Activated CD4-positive, alpha-beta T cell treated with anti-CD3 and anti-CD28 coated beads, Interleukin-2, amount 10 ng/mL, durations not matched to agents 7 days and 5 days (primary cell): ENCODE measurements around the gene GRHL1. TPM values are rescaled to one million over a fixed set of nuclear protein-coding genes. Genes with fewer than 3 reads are reported as not detected.
"Not testable (repeated sequence)": the region's sequence is repeated elsewhere in the genome, so short reads cannot be mapped to it uniquely, and the experiment has no call there.

ENCODE experiments used
- CTCF ChIA-PET: fragments of 350-600 bp; sonication (Branson Sonifier 250); formaldehyde crosslinking; loops from one replicate; lab custom pipeline; 2021; ENCODE audit warnings: antibody characterized with exemption; lab: Charles Lee
- POLR2A ChIA-PET: fragments of 350-600 bp; sonication (Branson Sonifier 250); formaldehyde crosslinking; loops from one replicate; lab custom pipeline; 2021; ENCODE audit warnings: antibody characterized with exemption; lab: Charles Lee
- DNase-seq: peaks from one replicate; pipeline ENCODE4 v3.0.0-alpha.2; 2020
- H3K27ac Mint-ChIP-seq: one replicate; pipeline ENCODE4 v1.8.0; 2021; ENCODE audit warnings: mild to moderate bottlenecking, moderate library complexity, mixed read lengths
- H3K27me3 Mint-ChIP-seq: one replicate; pipeline ENCODE4 v1.8.0; 2021; ENCODE audit warnings: mixed read lengths
- H3K36me3 Mint-ChIP-seq: one replicate; pipeline ENCODE4 v1.8.0; 2021; ENCODE audit warnings: low read depth, mixed read lengths
- H3K4me1 Mint-ChIP-seq: one replicate; pipeline ENCODE4 v1.8.0; 2021; ENCODE audit warnings: mixed read lengths
- H3K4me3 Mint-ChIP-seq: one replicate; pipeline ENCODE4 v1.8.0; 2021; ENCODE audit warnings: mild to moderate bottlenecking, moderate library complexity, mixed read lengths
- H3K9me3 Mint-ChIP-seq: one replicate; pipeline ENCODE4 v1.8.0; 2021; ENCODE audit warnings: mixed read lengths
- total RNA-seq, 2 experiments: library from RNA; stranded (reverse); gene quantifications; one replicate each; pipeline ENCODE4 v1.2.3, GENCODE V29; 2021

Gene GRHL1
- under 1 TPM; 0.25 to 0.27 TPM for total RNA-seq

- ChIA-PET POLR2A (no interaction called here), CTCF (interaction anchor here (1.0 kb wide), 1 partner anchor 12 kb away, joined by 3 read pairs; no protein-coding TSS in a partner anchor)
- no peaks in the 10 kb centered on the region for H3K9me3 Mint-ChIP-seq
- DNase-seq = peak; percentile 91
- H3K4me1 Mint-ChIP-seq = peaks cover 11% of the 10 kb centered on the region
- H3K36me3 Mint-ChIP-seq = no peaks in the 10 kb centered on the region
- H3K27ac Mint-ChIP-seq = no peak within 1 kb of the TSS
- peaks cover 53% of the 10 kb centered on the region for H3K27me3 Mint-ChIP-seq
- peak within 1 kb of the TSS; percentile 77 for H3K4me3 Mint-ChIP-seq
Measured at GRCh38 chr2:9951522-9952285, at the start of gene GRHL1. TSS of gene GRHL1 (plus strand) at chr2:9951693. CDS start at chr2:9951834, 141 bp downstream.

GRCh38 chr2:9905413-9905812 lies 46.1 kb upstream of the GRHL1 start:
- Mint-ChIP-seq H3K27ac (no peak overlapping the region), H3K27me3 (no peaks in the 10 kb centered on the region), H3K4me3 (no peak overlapping the region), H3K36me3 (peaks cover 18% of the 10 kb centered on the region), H3K9me3 (no peaks in the 10 kb centered on the region), H3K4me1 (peaks cover 3% of the 10 kb centered on the region)
- ChIA-PET POLR2A (no interaction called here), CTCF (no interaction called here)
- DNase-seq = no peak

GRCh38 chr2:9907402-9907801 lies 44.1 kb upstream of the GRHL1 start:
- ChIA-PET POLR2A (no interaction called here), CTCF (no interaction called here)
- Mint-ChIP-seq H3K27ac (no peak overlapping the region), H3K4me3 (no peak overlapping the region), H3K9me3 (no peaks in the 10 kb centered on the region), H3K36me3 (peaks cover 24% of the 10 kb centered on the region), H3K27me3 (no peaks in the 10 kb centered on the region), H3K4me1 (peaks cover 3% of the 10 kb centered on the region)
- no peak for DNase-seq

DNA sequence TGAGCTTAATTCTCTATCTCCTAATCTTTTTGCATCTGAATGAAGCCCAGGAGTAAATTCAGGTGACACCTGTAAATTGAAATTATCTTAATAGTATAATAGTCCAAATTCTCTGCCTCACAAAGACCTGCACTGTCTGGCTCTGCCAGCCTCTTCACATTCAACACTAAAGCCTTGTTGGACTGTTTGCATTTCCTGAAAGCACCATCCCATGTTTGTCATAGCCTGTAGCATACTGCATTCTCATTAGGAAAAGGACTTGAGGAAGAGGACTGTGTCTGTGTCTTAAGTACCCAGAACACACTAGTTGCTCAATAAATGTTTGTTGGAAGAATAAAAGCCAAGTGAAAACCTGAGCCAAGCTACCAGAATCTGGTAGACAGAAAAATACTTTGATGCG lies 42.9 kb upstream of the GRHL1 start:
- H3K36me3 Mint-ChIP-seq = peaks cover 30% of the 10 kb centered on the region
- no peaks in the 10 kb centered on the region for H3K27me3 Mint-ChIP-seq
- DNase-seq = no peak
- POLR2A ChIA-PET = no interaction called here
- no peak overlapping the region for H3K27ac Mint-ChIP-seq
- no peaks in the 10 kb centered on the region for H3K9me3 Mint-ChIP-seq
- H3K4me3 Mint-ChIP-seq = no peak overlapping the region
- CTCF ChIA-PET = no interaction called here
- H3K4me1 Mint-ChIP-seq = peaks cover 5% of the 10 kb centered on the region

DNA sequence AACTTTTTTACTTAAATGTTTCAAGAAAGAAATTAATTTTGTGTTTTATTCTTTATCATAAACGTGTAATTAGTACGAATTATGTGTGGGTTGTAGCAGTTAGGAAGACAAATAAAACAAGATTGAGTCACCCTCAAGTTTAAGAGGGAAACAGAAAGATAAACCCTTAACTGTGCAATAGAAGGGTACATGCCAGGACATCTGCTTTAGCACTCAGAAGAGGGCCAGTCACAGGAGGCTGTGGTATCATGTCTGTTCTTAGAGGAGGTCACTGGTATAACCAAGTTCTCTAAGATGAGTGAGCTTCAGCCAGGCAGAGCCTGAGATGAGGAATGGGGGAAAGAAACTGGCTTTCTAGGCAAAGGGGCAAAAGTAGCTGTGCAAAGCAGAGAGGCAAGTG lies 42.4 kb upstream of the GRHL1 start:
- Mint-ChIP-seq H3K4me1 (peaks cover 7% of the 10 kb centered on the region), H3K9me3 (no peaks in the 10 kb centered on the region), H3K36me3 (peaks cover 35% of the 10 kb centered on the region), H3K27ac (no peak overlapping the region), H3K27me3 (no peaks in the 10 kb centered on the region), H3K4me3 (no peak overlapping the region)
- CTCF ChIA-PET = interaction anchor here (0.6 to 0.9 kb wide), 2 partner anchors 27 to 54 kb away, joined by 3 read pairs; no protein-coding TSS in a partner anchor
- POLR2A ChIA-PET = no interaction called here
- DNase-seq = no peak

DNA sequence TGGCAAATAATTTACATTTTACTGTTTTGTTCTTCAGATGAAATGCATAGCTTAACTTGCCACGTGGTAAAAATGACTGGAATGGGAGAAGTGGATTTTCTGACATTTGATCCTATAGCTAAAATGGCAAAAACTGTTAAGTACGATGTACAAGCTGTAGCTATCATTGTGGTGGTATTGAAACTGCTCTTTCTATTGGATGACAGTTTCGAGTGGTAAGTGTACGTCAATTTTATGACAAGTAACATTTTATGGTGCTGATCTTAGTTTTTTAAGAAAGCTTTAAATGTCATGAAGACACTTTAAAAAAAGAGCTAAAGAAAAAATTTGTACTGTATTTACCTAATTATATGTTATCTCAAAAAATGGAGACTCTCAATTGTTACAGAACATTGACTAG lies 40.8 kb upstream of the GRHL1 start:
- H3K27me3 Mint-ChIP-seq = no peaks in the 10 kb centered on the region
- peaks cover 36% of the 10 kb centered on the region for H3K36me3 Mint-ChIP-seq
- no peak for DNase-seq
- H3K4me1 Mint-ChIP-seq = peaks cover 10% of the 10 kb centered on the region
- CTCF ChIA-PET = interaction anchor here (0.7 kb wide), 1 partner anchor 19 kb away, joined by 3 read pairs; no protein-coding TSS in a partner anchor
- no peaks in the 10 kb centered on the region for H3K9me3 Mint-ChIP-seq
- H3K4me3 Mint-ChIP-seq = no peak overlapping the region
- POLR2A ChIA-PET = no interaction called here
- no peak overlapping the region for H3K27ac Mint-ChIP-seq

DNA sequence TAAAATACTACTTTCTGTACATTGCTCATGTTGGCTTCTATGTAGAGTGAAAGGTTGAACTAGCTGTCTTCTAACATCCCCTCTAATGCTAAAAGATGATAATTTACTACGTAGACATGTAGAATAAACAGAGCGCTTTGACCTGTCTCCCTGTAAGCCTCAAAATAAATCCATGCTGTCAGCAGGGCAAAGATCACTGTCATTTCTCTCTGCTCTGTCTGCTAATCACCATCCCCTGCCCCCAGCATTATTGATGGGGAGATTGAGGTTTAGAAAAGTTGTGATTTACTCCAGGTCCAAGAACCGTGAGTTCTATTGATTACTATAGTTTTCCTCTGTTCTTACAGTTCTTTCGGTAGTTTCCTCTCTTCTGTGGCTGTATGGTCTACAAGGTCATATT lies 39.0 kb upstream of the GRHL1 start:
- Mint-ChIP-seq H3K27ac (no peak overlapping the region), H3K4me3 (no peak overlapping the region), H3K4me1 (peaks cover 10% of the 10 kb centered on the region), H3K36me3 (peaks cover 32% of the 10 kb centered on the region), H3K27me3 (no peaks in the 10 kb centered on the region), H3K9me3 (no peaks in the 10 kb centered on the region)
- CTCF ChIA-PET = interaction anchor here (1.3 kb wide), 1 partner anchor 19 kb away, joined by 3 read pairs; no protein-coding TSS in a partner anchor
- DNase-seq = no peak
- POLR2A ChIA-PET = no interaction called here

GRCh38 chr2:9914384-9915065 lies 37.0 kb upstream of the GRHL1 start:
- peaks cover 6% of the 10 kb centered on the region for H3K4me1 Mint-ChIP-seq
- H3K27ac Mint-ChIP-seq = no peak overlapping the region
- ChIA-PET POLR2A (interaction anchor here (0.6 kb wide), 1 partner anchor 19 kb away, joined by 3 read pairs; no protein-coding TSS in a partner anchor), CTCF (interaction anchor here (0.5 to 1.8 kb wide), 4 partner anchors 13 to 115 kb away, joined by 3 to 5 read pairs (median 4); no protein-coding TSS in a partner anchor)
- H3K36me3 Mint-ChIP-seq = peaks cover 32% of the 10 kb centered on the region
- H3K27me3 Mint-ChIP-seq = no peaks in the 10 kb centered on the region
- no peaks in the 10 kb centered on the region for H3K9me3 Mint-ChIP-seq
- peak; percentile 18 for DNase-seq
- H3K4me3 Mint-ChIP-seq = no peak overlapping the region

GRCh38 chr2:9918275-9918674 lies 33.2 kb upstream of the GRHL1 start:
- Mint-ChIP-seq H3K9me3 (no peaks in the 10 kb centered on the region), H3K4me3 (no peak overlapping the region), H3K4me1 (peaks cover 6% of the 10 kb centered on the region), H3K27me3 (no peaks in the 10 kb centered on the region), H3K27ac (no peak overlapping the region), H3K36me3 (peaks cover 40% of the 10 kb centered on the region)
- DNase-seq = no peak
- POLR2A ChIA-PET = no interaction called here
- CTCF ChIA-PET = interaction anchor here (0.8 kb wide), 1 partner anchor 12 kb away, joined by 3 read pairs; no protein-coding TSS in a partner anchor

DNA sequence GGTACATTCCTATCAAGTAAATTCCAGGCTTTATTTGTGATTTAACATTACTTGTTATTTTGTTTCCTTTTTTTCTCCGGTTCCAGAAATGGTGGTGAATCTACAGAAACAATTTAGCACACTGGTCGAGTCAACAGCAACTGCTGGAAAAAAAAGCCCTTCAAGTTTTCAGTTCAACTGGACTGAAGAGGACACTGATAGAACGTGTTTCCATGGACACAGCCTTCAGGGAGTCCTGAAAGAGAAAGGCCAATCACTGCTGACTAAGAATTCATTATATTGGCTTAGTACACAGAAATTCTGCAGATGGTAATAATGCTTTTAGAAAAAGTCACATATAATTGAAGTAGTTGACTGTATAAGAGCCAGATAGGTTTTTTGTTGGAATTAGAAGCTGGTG lies 32.0 kb upstream of the GRHL1 start:
- H3K4me1 Mint-ChIP-seq = no peaks in the 10 kb centered on the region
- no peak overlapping the region for H3K4me3 Mint-ChIP-seq
- no peak overlapping the region for H3K27ac Mint-ChIP-seq
- POLR2A ChIA-PET = no interaction called here
- H3K9me3 Mint-ChIP-seq = no peaks in the 10 kb centered on the region
- no peaks in the 10 kb centered on the region for H3K27me3 Mint-ChIP-seq
- CTCF ChIA-PET = interaction anchor here (0.6 kb wide), 1 partner anchor 24 kb away, joined by 3 read pairs; no protein-coding TSS in a partner anchor
- H3K36me3 Mint-ChIP-seq = peaks cover 34% of the 10 kb centered on the region
- no peak for DNase-seq

DNA sequence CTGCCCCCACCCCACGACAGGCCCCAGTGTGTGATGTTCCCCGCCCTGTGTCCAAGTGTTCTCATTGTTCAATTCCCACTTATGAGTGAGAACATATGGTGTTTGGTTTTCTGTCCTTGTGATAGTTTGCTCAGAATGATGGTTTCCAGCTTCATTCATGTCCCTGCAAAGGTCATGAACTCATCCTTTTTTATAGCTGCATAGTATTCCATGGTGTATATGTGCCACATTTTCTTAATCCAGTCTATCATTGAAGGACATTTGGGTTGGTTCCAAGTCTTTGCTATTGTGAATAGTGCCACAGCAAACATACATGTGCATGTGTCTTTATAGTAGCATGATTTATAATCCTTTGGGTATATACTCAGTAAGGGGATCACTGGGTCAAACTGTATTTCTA lies 24.5 kb upstream of the GRHL1 start:
- not testable (repeated sequence) for H3K4me3 Mint-ChIP-seq

DNA sequence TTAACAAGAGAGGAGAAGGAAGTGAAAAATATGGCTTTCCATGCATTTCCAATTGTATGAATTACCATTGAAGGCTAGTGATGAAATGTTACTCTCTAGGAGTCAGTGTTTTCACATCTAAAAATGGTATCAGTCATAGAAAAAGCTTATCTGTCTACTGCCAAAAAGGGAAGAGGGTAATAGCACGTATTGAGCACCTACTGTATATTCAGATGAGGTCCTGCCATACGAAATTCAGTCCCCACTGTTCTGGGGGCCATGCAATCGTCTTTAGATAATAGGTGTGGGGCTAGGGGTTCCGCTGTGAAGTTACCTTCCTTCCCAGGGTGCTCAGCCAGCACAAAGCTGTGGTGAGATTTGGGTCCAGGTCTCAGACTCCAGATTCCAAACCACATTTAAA lies 14.2 kb upstream of the GRHL1 start:
- Mint-ChIP-seq H3K27me3 (no peaks in the 10 kb centered on the region), H3K27ac (no peak overlapping the region), H3K36me3 (peaks cover 13% of the 10 kb centered on the region), H3K4me1 (no peaks in the 10 kb centered on the region), H3K4me3 (no peak overlapping the region), H3K9me3 (no peaks in the 10 kb centered on the region)
- CTCF ChIA-PET = interaction anchor here (0.5 kb wide), 1 partner anchor 716 kb away, joined by 3 read pairs; no protein-coding TSS in a partner anchor
- no peak for DNase-seq
- POLR2A ChIA-PET = no interaction called here

More for the DNA sequence above, 24.5 kb upstream of the GRHL1 start:
- DNase-seq, CTCF ChIA-PET, POLR2A ChIA-PET, H3K9me3 Mint-ChIP-seq, H3K27ac Mint-ChIP-seq, H3K4me1 Mint-ChIP-seq, H3K27me3 Mint-ChIP-seq: not testable (repeated sequence)
- H3K36me3 Mint-ChIP-seq = peaks cover 58% of the 10 kb centered on the region

DNA sequence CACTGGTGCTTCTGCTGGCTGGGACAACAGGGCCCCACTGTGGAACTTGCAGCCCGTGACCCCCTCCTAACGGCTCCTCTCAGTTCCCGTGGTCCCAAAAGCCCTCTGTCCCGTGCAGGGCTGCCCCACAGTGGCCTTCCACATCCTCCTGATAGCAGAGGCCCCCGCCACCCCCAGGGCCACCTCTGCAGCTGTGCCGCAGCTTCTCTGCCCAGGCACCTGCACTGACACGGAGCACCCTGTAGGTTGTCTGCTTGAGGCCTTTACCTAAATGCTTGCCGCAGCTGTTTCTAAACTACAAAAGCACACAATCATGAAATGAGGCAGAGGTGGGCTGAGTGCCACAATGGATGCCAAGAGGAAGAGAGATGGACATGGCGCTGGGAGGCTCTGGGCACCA lies 13.5 kb upstream of the GRHL1 start:
- H3K9me3 Mint-ChIP-seq = no peaks in the 10 kb centered on the region
- H3K4me1 Mint-ChIP-seq = no peaks in the 10 kb centered on the region
- peaks cover 10% of the 10 kb centered on the region for H3K36me3 Mint-ChIP-seq
- CTCF ChIA-PET = no interaction called here
- H3K4me3 Mint-ChIP-seq = no peak overlapping the region
- no peak for DNase-seq
- no peak overlapping the region for H3K27ac Mint-ChIP-seq
- no peaks in the 10 kb centered on the region for H3K27me3 Mint-ChIP-seq
- POLR2A ChIA-PET = no interaction called here
